HCT116 (cell line): Measurements from ENCODE around the gene PTPRO. TPM values are rescaled to one million over a fixed set of nuclear protein-coding genes. Genes with fewer than 3 reads are reported as not detected.

Source experiments
- ATAC-seq: fragments of 200-7000 bp; cut with Tn5 transposase; 2 replicates; pipeline ENCODE4 v1.9.1; 2020; ENCODE audit warnings: mild to moderate bottlenecking, moderate library complexity
- BruUV-seq: library from RNA; stranded (reverse); fragments of 400-500 nt; replicated peaks from 2 replicates; lab custom pipeline; 2021; lab: Mats Ljungman, UMichigan
- CTCF ChIA-PET: fragments of 300-600 bp; sonication (Branson Sonifier 250); formaldehyde crosslinking; loops from one replicate; lab custom pipeline; 2021; ENCODE audit warnings: antibody characterized with exemption; lab: Charles Lee
- POLR2A ChIA-PET: fragments of 300-600, 350-600 bp; sonication (Branson Sonifier 250); formaldehyde crosslinking; loops from one replicate; lab custom pipeline; 2021; ENCODE audit warnings: antibody characterized with exemption; lab: Charles Lee
- RAD21 ChIA-PET, 2 experiments: fragments of 300-600 bp; sonication (Branson Sonifier 250); formaldehyde crosslinking; loops; one replicate each; lab custom pipeline; 2023; ENCODE audit warnings: low total read pairs in 2 of 2; ENCODE audit not compliant: uncharacterized antibody in 2 of 2, unreplicated experiment in 2 of 2, low non-redundant PET in 1 of 2; lab: Charles Lee
- DNase-seq: peaks from one replicate; pipeline ENCODE4 v3.0.0-alpha.2; 2010; ENCODE audit warnings: low read depth, low spot score
- H2AFZ ChIP-seq: fragments of 200-600 bp; shearing (Covaris generic), sonication (generic); 2 replicates; pipeline ENCODE4 v1.6.1; 2017; ENCODE audit warnings: low read depth, mixed run types, mixed read lengths, antibody characterized with exemption, low read length; ENCODE audit not compliant: poor library complexity, severe bottlenecking
- H3K27ac ChIP-seq: 2 replicates; pipeline ENCODE4 v1.5.1; 2012; ENCODE audit warnings: low read depth, low read length
- H3K27me3 ChIP-seq: fragments of 200-600 bp; sonication (generic); 2 replicates; pipeline ENCODE4 v1.6.1; 2016; ENCODE audit warnings: mixed run types, low read length, mixed read lengths; ENCODE audit not compliant: insufficient read depth
- H3K36me3 ChIP-seq, 2 experiments: fragments of 200-500 bp in 1 of 2; fragments of 200-600 bp in 1 of 2; sonication (Bioruptor generic) in 1 of 2; sonication (generic) in 1 of 2; 2 replicates each; pipeline versions ENCODE4 v1.5.1 to v1.6.1; 2014 to 2016; ENCODE audit warnings: low read length in 2 of 2, inconsistent platforms in 1 of 2, mixed read lengths in 1 of 2, mixed run types in 1 of 2; ENCODE audit not compliant: insufficient read depth in 2 of 2, control insufficient read depth in 1 of 2
- H3K4me1 ChIP-seq, 2 experiments: fragments of 200-600 bp in 1 of 2; sonication (generic) in 1 of 2; 2 replicates each; pipeline versions ENCODE4 v1.5.1 to v1.6.1; 2012 to 2017; ENCODE audit warnings: low read length in 2 of 2, inconsistent platforms in 1 of 2, mild to moderate bottlenecking in 1 of 2, mixed read lengths in 1 of 2, mixed run types in 1 of 2, moderate library complexity in 1 of 2; ENCODE audit not compliant: insufficient read depth in 2 of 2, control insufficient read depth in 1 of 2
- H3K4me2 ChIP-seq: fragments of 200-600 bp; sonication (generic); 2 replicates; pipeline ENCODE4 v1.6.1; 2017; ENCODE audit warnings: mixed run types, low read length, mixed read lengths
- H3K4me3 ChIP-seq, 2 experiments: fragments of 200-600 bp in 1 of 2; sonication (generic) in 1 of 2; replicated peaks in 1 of 2; 2 replicates each; pipeline ENCODE4 v1.5.1; 2011 to 2016; ENCODE audit warnings: low read length in 2 of 2, control low read depth in 1 of 2, low read depth in 1 of 2, mild to moderate bottlenecking in 1 of 2, mixed read lengths in 1 of 2, mixed run types in 1 of 2
- H3K79me2 ChIP-seq: fragments of 200-600 bp; sonication (generic); 2 replicates; pipeline ENCODE4 v1.6.1; 2017; ENCODE audit warnings: mild to moderate bottlenecking, mixed run types, low read length, moderate library complexity, mixed read lengths; ENCODE audit not compliant: insufficient read depth
- H3K9ac ChIP-seq: fragments of 200-600 bp; sonication (generic); 2 replicates; pipeline ENCODE4 v1.6.1; 2016; ENCODE audit warnings: low read length, mixed read lengths
- H3K9me2 ChIP-seq: fragments of 200-600 bp; sonication (generic), shearing (Covaris generic); 2 replicates; pipeline ENCODE4 v1.6.1; 2017; ENCODE audit warnings: mixed run types, mild to moderate bottlenecking, moderate library complexity; ENCODE audit not compliant: insufficient read depth
- H3K9me3 ChIP-seq, 2 experiments: fragments of 200-500 bp in 1 of 2; fragments of 200-600 bp in 1 of 2; sonication (Bioruptor generic) in 1 of 2; sonication (generic) in 1 of 2; 2 replicates each; pipeline ENCODE4 v1.6.1; 2014 to 2017; ENCODE audit warnings: low read length in 2 of 2, mixed read lengths in 2 of 2, inconsistent platforms in 1 of 2, low read depth in 1 of 2, mild to moderate bottlenecking in 1 of 2, mixed run types in 1 of 2, moderate library complexity in 1 of 2; ENCODE audit not compliant: control insufficient read depth in 1 of 2, insufficient read depth in 1 of 2
- H4K20me1 ChIP-seq: fragments of 200-600 bp; sonication (generic), shearing (Covaris generic); 2 replicates; pipeline ENCODE4 v1.6.1; 2017; ENCODE audit warnings: mixed run types, mild to moderate bottlenecking, moderate library complexity; ENCODE audit not compliant: insufficient read depth
- CBX3 ChIP-seq: IDR thresholded peaks from 2 replicates; pipeline ENCODE4 v1.6.1; 2012; ENCODE audit warnings: low read depth
- EGR1 ChIP-seq: IDR thresholded peaks from 2 replicates; pipeline ENCODE4 v1.6.1; 2012; ENCODE audit warnings: low read depth
- EZH2 ChIP-seq: fragments of 200-600 bp; sonication (generic); IDR thresholded peaks from 2 replicates; pipeline ENCODE4 v1.6.1; 2017; ENCODE audit warnings: antibody characterized with exemption, mixed run types
- EZH2phosphoT487 ChIP-seq: fragments of 200-600 bp; IDR thresholded peaks from 2 replicates; pipeline ENCODE4 v1.6.1; 2018; ENCODE audit warnings: antibody characterized with exemption, borderline replicate concordance
- FOSL1 ChIP-seq: IDR thresholded peaks from 2 replicates; pipeline ENCODE4 v1.6.1; 2012; ENCODE audit warnings: low read depth
- JUND ChIP-seq: IDR thresholded peaks from 2 replicates; pipeline ENCODE4 v1.6.1; 2012
- POLR2AphosphoS5 ChIP-seq: IDR thresholded peaks from 2 replicates; pipeline ENCODE4 v1.6.1; 2011; ENCODE audit warnings: mild to moderate bottlenecking, low read depth, low read length, moderate library complexity
- RAD21 ChIP-seq: IDR thresholded peaks from 2 replicates; pipeline ENCODE4 v1.6.1; 2012; ENCODE audit warnings: low read depth, mild to moderate bottlenecking
- TCF7L2 ChIP-seq: IDR thresholded peaks from 2 replicates; pipeline ENCODE4 v1.7.0; 2011; ENCODE audit warnings: borderline replicate concordance, inconsistent platforms; ENCODE audit not compliant: insufficient read depth, insufficient read length; ENCODE audit errors: extremely low read depth
- ZFX ChIP-seq: fragments of 450-650 bp; IDR thresholded peaks from 2 replicates; pipeline ENCODE4 v1.6.1; 2017
- ZNF274 ChIP-seq: fragments of 200-500 bp; sonication (Bioruptor generic); IDR thresholded peaks from 2 replicates; pipeline ENCODE4 v1.6.1; 2014; ENCODE audit warnings: mild to moderate bottlenecking, low read depth, low read length, inconsistent platforms
- intact Hi-C: fragments of 100-400 bp; cut with micrococcal nuclease; formaldehyde crosslinking; loops from 2 replicates; pipeline ENCODE4 v1.10.0; 2022
- total RNA-seq: library from RNA; stranded (reverse); gene quantifications from one replicate; pipeline ENCODE4 v1.2.1, GENCODE V29; 2021; ENCODE audit not compliant: unreplicated experiment
- TF ChIP-seq, protein P1 (sequence below): IDR thresholded peaks from 2 replicates; pipeline ENCODE4 v1.6.1; 2012
- TF ChIP-seq, protein P2 (sequence below): IDR thresholded peaks from 2 replicates; pipeline ENCODE4 v1.6.1; 2012; ENCODE audit warnings: low read depth
- TF ChIP-seq, protein P3 (sequence below), 3 experiments: fragments of 200-600 bp in 1 of 3; sonication (generic) in 1 of 3; IDR thresholded peaks in 2 of 3; conservative IDR thresholded peaks in 1 of 3; 2 replicates each; pipeline ENCODE4 v1.5.1; 2012 to 2017; ENCODE audit warnings: low read depth in 2 of 3, low read length in 2 of 3, antibody characterized with exemption in 1 of 3, borderline replicate concordance in 1 of 3, control low read depth in 1 of 3, mild to moderate bottlenecking in 1 of 3, mixed read lengths in 1 of 3, mixed run types in 1 of 3, moderate library complexity in 1 of 3; ENCODE audit not compliant: insufficient read depth in 1 of 3

Gene PTPRO
- total RNA-seq, 1 experiment from 2014 or later: not detected

DNA sequence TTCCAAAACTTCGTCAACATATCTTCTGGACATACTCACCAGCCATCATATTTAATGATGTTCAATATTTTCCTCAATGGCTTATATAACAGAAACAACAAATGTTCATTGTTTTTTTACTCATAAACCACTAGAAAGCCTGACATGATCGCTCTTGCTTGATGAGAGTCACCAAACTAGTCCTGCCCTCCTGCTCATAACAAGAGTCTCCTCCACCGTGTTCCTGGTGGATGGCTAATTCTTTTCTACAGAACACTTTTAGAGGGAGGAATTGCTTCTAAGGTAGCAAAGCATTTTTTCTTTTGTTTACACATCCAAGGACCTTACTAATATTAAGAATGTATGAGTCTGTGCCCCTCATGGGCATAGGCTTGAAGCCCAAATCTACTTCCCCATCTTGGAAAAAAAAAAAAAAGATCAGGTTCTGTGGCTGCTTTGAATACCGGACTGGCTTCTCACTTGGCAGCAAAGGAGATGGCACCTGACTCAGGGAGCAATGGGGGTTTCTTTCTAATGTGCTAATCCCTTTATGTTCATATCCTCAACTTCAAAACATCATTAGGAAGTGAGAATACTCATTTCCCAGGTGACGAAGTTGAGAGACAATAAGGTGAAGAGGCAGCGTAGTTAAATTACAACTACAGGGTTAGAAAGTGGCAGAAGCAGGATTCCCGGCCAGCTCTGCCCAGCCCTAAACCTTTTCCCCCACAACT, 278.1 kb downstream of the PTPRO start:
- H2AFZ ChIP-seq: no peak overlapping the region
- no peaks in the 10 kb centered on the region for H3K9me2 ChIP-seq
- ATAC-seq: no peak
- DNase-seq: no peak
- no peak overlapping the region for H3K27ac ChIP-seq
- H3K4me1 ChIP-seq: peaks cover 3 to 14% of the 10 kb centered on the region in 2 experiments; a peak in 3 of 4 replicates
- ChIA-PET POLR2A (no interaction called here), RAD21 (no interaction called here), CTCF (no interaction called here)
- H4K20me1 ChIP-seq: no peaks in the 10 kb centered on the region
- TF ChIP-seq ZFX (no peak), CBX3 (no peak), EZH2phosphoT487 (no peak), POLR2AphosphoS5 (no peak), TCF7L2 (no peak)
- TF ChIP-seq, protein P1, sequence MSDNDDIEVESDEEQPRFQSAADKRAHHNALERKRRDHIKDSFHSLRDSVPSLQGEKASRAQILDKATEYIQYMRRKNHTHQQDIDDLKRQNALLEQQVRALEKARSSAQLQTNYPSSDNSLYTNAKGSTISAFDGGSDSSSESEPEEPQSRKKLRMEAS: no peak
- BruUV-seq: no TSS peak
- H3K9ac ChIP-seq: no peak overlapping the region
- intact Hi-C loops: no loop called here
- H3K79me2 ChIP-seq: no peaks in the 10 kb centered on the region
- no peaks in the 10 kb centered on the region for H3K9me3 ChIP-seq
- no peaks in the 10 kb centered on the region for H3K36me3 ChIP-seq
- H3K4me3 ChIP-seq: no peak overlapping the region
- H3K27me3 ChIP-seq: no peaks in the 10 kb centered on the region
- H3K4me2 ChIP-seq: no peak overlapping the region

DNA sequence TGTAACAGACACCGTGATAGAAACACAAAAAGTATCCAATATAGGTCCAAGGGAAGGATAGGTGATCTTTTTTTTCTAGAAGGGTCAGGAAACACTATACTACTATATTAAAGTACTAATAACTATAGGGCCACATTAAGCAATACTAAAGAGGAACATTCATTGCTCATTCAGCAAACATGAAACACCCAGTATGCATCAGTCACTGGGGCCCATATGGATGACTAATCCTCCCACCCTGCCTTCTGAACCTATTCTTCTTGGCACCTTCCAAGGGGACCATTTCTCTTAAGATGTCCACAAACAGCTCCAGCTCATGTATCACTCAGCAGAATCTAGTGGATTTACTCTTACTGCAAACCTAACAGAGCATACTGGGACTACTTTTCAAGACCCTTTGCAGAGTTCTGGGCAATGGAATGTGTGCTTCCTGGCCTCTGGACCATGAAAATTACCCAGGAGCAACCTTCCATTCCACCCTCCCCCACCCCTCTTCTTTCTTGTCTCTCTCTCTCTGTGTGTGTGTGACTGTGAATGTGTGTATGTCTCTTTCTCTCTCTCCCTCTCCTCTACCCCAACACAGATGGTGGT, 279.0 kb downstream of the PTPRO start:
- BruUV-seq: no TSS peak
- no peak overlapping the region for H3K27ac ChIP-seq
- CTCF ChIA-PET: no interaction called here
- no peaks in the 10 kb centered on the region for H4K20me1 ChIP-seq
- H3K4me1 ChIP-seq: peaks cover 3 to 14% of the 10 kb centered on the region in 2 experiments; a peak in 3 of 4 replicates
- no peak overlapping the region for H3K4me3 ChIP-seq
- H3K36me3 ChIP-seq: no peaks in the 10 kb centered on the region
- no peaks in the 10 kb centered on the region for H3K9me3 ChIP-seq
- no peaks in the 10 kb centered on the region for H3K79me2 ChIP-seq
- DNase-seq (no peak), ATAC-seq (no peak)
- POLR2A ChIA-PET: no interaction called here
- no peaks in the 10 kb centered on the region for H3K9me2 ChIP-seq
- H2AFZ ChIP-seq: no peak overlapping the region
- no peak overlapping the region for H3K9ac ChIP-seq
- RAD21 ChIA-PET: no interaction called here
- no peaks in the 10 kb centered on the region for H3K27me3 ChIP-seq
- intact Hi-C loops: no loop called here
- peak overlapping the region; percentile 43 for H3K4me2 ChIP-seq
- TF ChIP-seq EGR1 (no peak), JUND (peak; percentile 18; the same call in 1 of the 2 replicates), ZNF274 (no peak), EZH2 (no peak), RAD21 (no peak), FOSL1 (peak; percentile 43; the same call in 1 of the 2 replicates)
- TF ChIP-seq, protein P2, sequence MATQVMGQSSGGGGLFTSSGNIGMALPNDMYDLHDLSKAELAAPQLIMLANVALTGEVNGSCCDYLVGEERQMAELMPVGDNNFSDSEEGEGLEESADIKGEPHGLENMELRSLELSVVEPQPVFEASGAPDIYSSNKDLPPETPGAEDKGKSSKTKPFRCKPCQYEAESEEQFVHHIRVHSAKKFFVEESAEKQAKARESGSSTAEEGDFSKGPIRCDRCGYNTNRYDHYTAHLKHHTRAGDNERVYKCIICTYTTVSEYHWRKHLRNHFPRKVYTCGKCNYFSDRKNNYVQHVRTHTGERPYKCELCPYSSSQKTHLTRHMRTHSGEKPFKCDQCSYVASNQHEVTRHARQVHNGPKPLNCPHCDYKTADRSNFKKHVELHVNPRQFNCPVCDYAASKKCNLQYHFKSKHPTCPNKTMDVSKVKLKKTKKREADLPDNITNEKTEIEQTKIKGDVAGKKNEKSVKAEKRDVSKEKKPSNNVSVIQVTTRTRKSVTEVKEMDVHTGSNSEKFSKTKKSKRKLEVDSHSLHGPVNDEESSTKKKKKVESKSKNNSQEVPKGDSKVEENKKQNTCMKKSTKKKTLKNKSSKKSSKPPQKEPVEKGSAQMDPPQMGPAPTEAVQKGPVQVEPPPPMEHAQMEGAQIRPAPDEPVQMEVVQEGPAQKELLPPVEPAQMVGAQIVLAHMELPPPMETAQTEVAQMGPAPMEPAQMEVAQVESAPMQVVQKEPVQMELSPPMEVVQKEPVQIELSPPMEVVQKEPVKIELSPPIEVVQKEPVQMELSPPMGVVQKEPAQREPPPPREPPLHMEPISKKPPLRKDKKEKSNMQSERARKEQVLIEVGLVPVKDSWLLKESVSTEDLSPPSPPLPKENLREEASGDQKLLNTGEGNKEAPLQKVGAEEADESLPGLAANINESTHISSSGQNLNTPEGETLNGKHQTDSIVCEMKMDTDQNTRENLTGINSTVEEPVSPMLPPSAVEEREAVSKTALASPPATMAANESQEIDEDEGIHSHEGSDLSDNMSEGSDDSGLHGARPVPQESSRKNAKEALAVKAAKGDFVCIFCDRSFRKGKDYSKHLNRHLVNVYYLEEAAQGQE: no peak
- TF ChIP-seq, protein P3, sequence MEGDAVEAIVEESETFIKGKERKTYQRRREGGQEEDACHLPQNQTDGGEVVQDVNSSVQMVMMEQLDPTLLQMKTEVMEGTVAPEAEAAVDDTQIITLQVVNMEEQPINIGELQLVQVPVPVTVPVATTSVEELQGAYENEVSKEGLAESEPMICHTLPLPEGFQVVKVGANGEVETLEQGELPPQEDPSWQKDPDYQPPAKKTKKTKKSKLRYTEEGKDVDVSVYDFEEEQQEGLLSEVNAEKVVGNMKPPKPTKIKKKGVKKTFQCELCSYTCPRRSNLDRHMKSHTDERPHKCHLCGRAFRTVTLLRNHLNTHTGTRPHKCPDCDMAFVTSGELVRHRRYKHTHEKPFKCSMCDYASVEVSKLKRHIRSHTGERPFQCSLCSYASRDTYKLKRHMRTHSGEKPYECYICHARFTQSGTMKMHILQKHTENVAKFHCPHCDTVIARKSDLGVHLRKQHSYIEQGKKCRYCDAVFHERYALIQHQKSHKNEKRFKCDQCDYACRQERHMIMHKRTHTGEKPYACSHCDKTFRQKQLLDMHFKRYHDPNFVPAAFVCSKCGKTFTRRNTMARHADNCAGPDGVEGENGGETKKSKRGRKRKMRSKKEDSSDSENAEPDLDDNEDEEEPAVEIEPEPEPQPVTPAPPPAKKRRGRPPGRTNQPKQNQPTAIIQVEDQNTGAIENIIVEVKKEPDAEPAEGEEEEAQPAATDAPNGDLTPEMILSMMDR (IDR thresholded peaks at IDR 0.05 in 2 of 3, conservative IDR thresholded peaks at IDR 0.05 in 1 of 3; ENCODE audit: borderline replicate concordance in 1 of 3, insufficient read depth in 1 of 3, low read depth in 2 of 3, low read length in 2 of 3): no peak
